Pancreas (tissue), 10 donors: ENCODE measurements around the gene FAM20A. TPM values are rescaled to one million over a fixed set of nuclear protein-coding genes. Genes with fewer than 3 reads are reported as not detected.
A peak's percentile ranks its signal among the peaks of the same experiment; 100 is the strongest.

Source experiments
- ATAC-seq, 4 donors: fragments of 200-7000 bp; cut with Tn5 transposase; one replicate each; pipeline versions ENCODE4 v1.8.0 to v1.9.1; 2020; ENCODE audit warnings: mild to moderate bottlenecking in 4 of 4, moderate library complexity in 4 of 4
- DNase-seq, 6 donors: peaks; one replicate each; pipeline ENCODE4 v3.0.0-alpha.2; 2020
- FAIRE-seq: peaks from 2 replicates; lab custom pipeline; 2012; peaks lifted over from hg19 to GRCh38; lab: Jason Lieb, UNC
- H3K27ac ChIP-seq, 4 donors: fragments of 200-600 bp; sonication (generic); 1 replicate in 3 of 4; 2 replicates in 1 of 4; pipeline versions ENCODE4 v1.5.0 to v1.8.0; 2020
- H3K27me3 ChIP-seq, 4 donors: fragments of 200-600 bp; one replicate each; pipeline ENCODE4 v1.8.0; 2021
- H3K36me3 ChIP-seq, 3 donors: fragments of 200-600 bp; sonication (generic) in 1 of 3; one replicate each; pipeline versions ENCODE4 v1.5.0 to v1.8.0; 2020 to 2021
- H3K4me1 ChIP-seq, 3 donors: fragments of 200-600 bp; one replicate each; pipeline ENCODE4 v1.8.0; 2021
- H3K4me3 ChIP-seq, 4 donors: fragments of 200-600 bp; sonication (generic) in 2 of 4; one replicate each; pipeline versions ENCODE4 v1.5.0 to v1.8.0; 2020 to 2021
- H3K9me3 ChIP-seq, 4 donors: fragments of 200-600 bp; one replicate each; pipeline ENCODE4 v1.8.0; 2021
- WGBS, 2 donors: extraction: QIAGEN DNeasy Blood & Tissue Kit; methylation state at CpG; one replicate each; pipeline ENCODE4 v1.1.7; 2013; 5-methylcytosine and 5-hydroxymethylcytosine counted together
- intact Hi-C, 3 donors: fragments of 100-400 bp; cut with DNase I; formaldehyde crosslinking; loops; one replicate each; pipeline versions ENCODE4 v1.11.1 to v1.14.2; 2022
- polyA plus RNA-seq, 2 donors: library from polyadenylated mRNA; stranded (reverse); fragments of 200-250 nt; gene quantifications; one replicate each; pipeline ENCODE4 v1.2.3, GENCODE V29; 2013
- total RNA-seq, 6 donors: library from RNA; stranded (reverse); fragmentation: NEBNext Ultra II Directional in 4 of 6; extraction: Animal tissue kit (Norgen Biotek cat#: 25700) in 4 of 6; gene quantifications; one replicate each; pipeline versions ENCODE4 v1.2.1 to v1.2.4, GENCODE V29; 2021 to 2023
- TF ChIP-seq, protein P1 (sequence below), 4 donors: fragments of 200-600 bp; sonication (generic) in 3 of 4; IDR thresholded peaks; one replicate each; pipeline versions ENCODE4 v1.5.0 to v1.8.0; 2021; ENCODE audit warnings: antibody characterized with exemption in 4 of 4
- donor health status: healthy with polysubstance abuse.
- donor health status: DM: no; HTN: no; CAD: no; lungs with moderate emphysema.
- donor health status: DM: no; HTN: no; CAD: no.
- donor health status: control.
- donor health status: control.
- donor health status: Bipolar disorder and iron deficiency.
- donor health status: DM: yes; HTN: yes; CAD: no.
- donor health status: DM: no; HTN: no; CAD: no.
- donor health status: DM: no; HTN: no; CAD: no.
- donor health status: DM: yes; HTN: yes; CAD: no.

FAM20A gene
- total and polyA plus RNA-seq, 8 donors: 0.46 to 9.0 (median 3.9) TPM

DNA sequence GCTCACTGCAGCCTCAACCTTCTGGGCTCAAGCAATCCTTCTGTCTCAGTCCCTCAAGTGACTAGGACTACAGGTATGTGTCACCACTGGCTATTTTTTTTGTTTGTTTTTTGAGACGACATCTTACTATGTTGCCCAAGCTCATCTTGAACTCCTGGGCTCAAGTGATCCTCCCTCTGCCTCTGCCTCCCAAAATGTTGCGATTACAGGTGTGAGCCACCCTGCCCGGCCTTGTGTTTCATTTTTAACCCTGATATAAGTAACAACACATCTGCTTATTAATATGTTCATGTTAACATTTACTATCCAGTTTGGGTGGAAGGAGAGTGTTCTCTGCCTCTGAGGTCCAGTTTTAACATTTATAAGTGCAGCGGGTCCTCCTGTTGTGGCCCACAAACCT, 3.1 kb downstream of the FAM20A start:
- Histone ChIP-seq H3K9me3 (no peaks in the 10 kb centered on the region), H3K4me1 (no peaks in the 10 kb centered on the region), H3K27me3 (no peaks in the 10 kb centered on the region), H3K27ac (no peak overlapping the region), H3K36me3 (no peaks in the 10 kb centered on the region), H3K4me3 (peak overlapping the region in 1 of 4 donors; percentile 3)
- FAIRE-seq: no peak
- intact Hi-C loops: no loop called here
- 90 to 96% methylated on average over 4 of the region's 4 CpGs for WGBS, 2 donors
- ATAC-seq: no peak
- no peak for DNase-seq
- TF ChIP-seq, protein P1, sequence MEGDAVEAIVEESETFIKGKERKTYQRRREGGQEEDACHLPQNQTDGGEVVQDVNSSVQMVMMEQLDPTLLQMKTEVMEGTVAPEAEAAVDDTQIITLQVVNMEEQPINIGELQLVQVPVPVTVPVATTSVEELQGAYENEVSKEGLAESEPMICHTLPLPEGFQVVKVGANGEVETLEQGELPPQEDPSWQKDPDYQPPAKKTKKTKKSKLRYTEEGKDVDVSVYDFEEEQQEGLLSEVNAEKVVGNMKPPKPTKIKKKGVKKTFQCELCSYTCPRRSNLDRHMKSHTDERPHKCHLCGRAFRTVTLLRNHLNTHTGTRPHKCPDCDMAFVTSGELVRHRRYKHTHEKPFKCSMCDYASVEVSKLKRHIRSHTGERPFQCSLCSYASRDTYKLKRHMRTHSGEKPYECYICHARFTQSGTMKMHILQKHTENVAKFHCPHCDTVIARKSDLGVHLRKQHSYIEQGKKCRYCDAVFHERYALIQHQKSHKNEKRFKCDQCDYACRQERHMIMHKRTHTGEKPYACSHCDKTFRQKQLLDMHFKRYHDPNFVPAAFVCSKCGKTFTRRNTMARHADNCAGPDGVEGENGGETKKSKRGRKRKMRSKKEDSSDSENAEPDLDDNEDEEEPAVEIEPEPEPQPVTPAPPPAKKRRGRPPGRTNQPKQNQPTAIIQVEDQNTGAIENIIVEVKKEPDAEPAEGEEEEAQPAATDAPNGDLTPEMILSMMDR (IDR thresholded peaks at IDR 0.05): no peak

DNA sequence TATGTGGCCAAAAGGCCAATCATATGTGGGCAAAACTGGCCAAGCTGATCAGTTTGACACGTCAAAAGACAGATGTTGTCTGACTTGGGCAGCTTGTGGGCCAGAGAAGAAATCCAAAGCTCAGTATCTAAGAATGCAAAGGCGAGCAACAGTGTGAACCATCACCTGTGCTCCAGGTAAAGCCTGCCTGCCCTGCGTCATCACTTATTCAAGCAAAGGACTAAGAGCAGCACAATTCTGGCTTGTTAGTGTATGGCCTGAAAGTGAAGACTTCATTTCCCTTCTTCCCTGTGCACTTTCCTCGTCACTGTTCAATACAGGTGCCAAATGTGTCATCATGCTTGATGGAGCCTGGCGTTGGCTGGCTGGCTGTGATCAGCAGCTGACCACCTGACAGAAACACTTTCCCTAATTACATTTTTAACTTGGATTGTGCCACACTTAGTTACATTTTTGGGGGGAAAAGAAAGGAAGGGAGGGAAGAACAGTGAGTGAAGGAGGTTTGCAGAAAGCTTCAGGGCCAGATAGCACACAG, 4.7 kb downstream of the FAM20A start:
- Histone ChIP-seq H3K36me3 (no peaks in the 10 kb centered on the region), H3K4me1 (no peaks in the 10 kb centered on the region), H3K27me3 (no peaks in the 10 kb centered on the region), H3K27ac (no peak overlapping the region), H3K4me3 (no peak overlapping the region), H3K9me3 (no peaks in the 10 kb centered on the region)
- 76 to 77% methylated on average over 5 of the region's 5 CpGs for WGBS, 2 donors
- TF ChIP-seq, protein P1 (IDR thresholded peaks at IDR 0.05): no peak
- no peak for ATAC-seq
- intact Hi-C loops: no loop called here
- no peak for FAIRE-seq
- DNase-seq: no peak

DNA sequence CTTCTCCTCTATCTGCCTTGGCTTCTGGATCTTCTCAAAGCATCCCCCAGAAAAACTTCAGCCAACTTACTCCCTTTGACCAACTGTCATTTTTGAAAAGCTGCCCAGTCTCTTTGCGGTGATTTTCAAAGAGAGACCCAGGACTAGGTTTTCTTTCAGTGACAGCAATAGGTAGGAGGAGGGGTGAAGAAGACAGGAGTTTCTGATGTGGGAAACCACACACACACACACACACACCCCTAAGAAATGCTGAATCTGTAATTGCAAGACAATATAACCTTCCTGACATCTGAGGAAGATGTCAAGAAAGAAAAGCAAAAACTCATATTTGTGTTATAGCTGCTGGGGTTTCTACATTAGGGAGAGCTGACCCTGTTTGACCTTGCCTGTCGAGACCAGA, 5.2 kb downstream of the FAM20A start:
- Histone ChIP-seq H3K9me3 (no peaks in the 10 kb centered on the region), H3K27me3 (no peaks in the 10 kb centered on the region), H3K4me1 (no peaks in the 10 kb centered on the region), H3K36me3 (no peaks in the 10 kb centered on the region), H3K27ac (no peak overlapping the region), H3K4me3 (no peak overlapping the region)
- DNase-seq: no peak
- no peak for FAIRE-seq
- WGBS, 2 donors: 77 to 79% methylated on average over 2 of the region's 2 CpGs
- intact Hi-C loops: no loop called here
- ATAC-seq: no peak
- TF ChIP-seq, protein P1 (IDR thresholded peaks at IDR 0.05): no peak

DNA sequence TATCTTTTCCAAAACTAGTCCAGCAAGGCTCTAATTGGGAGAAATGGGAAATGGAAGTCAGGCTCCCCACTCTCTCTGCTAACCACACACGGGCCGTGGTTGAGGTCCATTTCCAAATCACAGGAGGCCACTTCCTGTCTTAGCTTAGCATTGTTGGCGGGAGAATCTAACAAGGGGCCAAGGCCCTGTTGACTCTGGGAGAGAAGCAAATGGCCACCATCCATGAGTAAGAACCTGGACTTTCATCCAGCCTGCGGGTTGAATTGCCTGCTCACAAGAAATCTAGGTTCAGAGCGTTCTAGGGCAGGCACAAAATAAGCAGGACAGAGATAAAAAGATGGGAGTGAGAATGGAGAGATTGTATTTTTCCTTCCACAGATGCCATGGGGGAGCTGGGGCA, 5.7 kb downstream of the FAM20A start:
- no peaks in the 10 kb centered on the region for H3K27me3 ChIP-seq
- TF ChIP-seq, protein P1 (IDR thresholded peaks at IDR 0.05): no peak
- no peak overlapping the region for H3K27ac ChIP-seq
- ATAC-seq (peak in 1 of 4 donors; percentile 19), FAIRE-seq (no peak), DNase-seq (no peak)
- H3K4me3 ChIP-seq: no peak overlapping the region
- intact Hi-C loops: no loop called here
- H3K4me1 ChIP-seq: no peaks in the 10 kb centered on the region
- WGBS, 2 donors: 75 to 90% methylated on average over 5 of the region's 5 CpGs
- H3K9me3 ChIP-seq: no peaks in the 10 kb centered on the region
- H3K36me3 ChIP-seq: no peaks in the 10 kb centered on the region

DNA sequence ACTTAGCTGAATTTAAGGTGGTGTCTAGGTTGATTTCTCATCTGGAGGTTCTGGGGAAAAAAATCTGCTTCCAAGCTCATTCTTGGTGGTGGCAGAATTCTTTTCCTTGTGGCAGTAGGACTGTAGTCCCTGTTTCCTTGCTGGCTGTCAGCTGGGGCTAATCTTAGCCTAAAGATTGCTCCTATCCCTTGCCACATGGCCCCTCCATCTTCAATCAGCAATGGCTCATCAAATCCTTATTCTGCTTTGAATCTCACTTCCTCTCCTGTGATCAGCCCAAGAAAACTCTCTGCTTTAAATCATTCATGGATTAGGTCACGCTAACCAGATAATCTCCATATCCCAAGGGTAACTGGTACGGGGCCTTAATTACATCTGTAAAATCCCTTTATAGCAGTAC, 6.6 kb downstream of the FAM20A start:
- no peak for ATAC-seq
- WGBS, 2 donors: 82 to 88% methylated on average over 2 of the region's 2 CpGs
- H3K27ac ChIP-seq: no peak overlapping the region

More for the DNA sequence above, 6.6 kb downstream of the FAM20A start:
- H3K36me3 ChIP-seq: no peaks in the 10 kb centered on the region
- no peaks in the 10 kb centered on the region for H3K4me1 ChIP-seq
- no peaks in the 10 kb centered on the region for H3K27me3 ChIP-seq
- no peaks in the 10 kb centered on the region for H3K9me3 ChIP-seq
- DNase-seq (no peak), FAIRE-seq (no peak)
- H3K4me3 ChIP-seq: no peak overlapping the region
- intact Hi-C loops: no loop called here
- TF ChIP-seq, protein P1 (IDR thresholded peaks at IDR 0.05): no peak
